Measurements from ENCODE around the gene FPGS.

FPGS gene

DNA sequence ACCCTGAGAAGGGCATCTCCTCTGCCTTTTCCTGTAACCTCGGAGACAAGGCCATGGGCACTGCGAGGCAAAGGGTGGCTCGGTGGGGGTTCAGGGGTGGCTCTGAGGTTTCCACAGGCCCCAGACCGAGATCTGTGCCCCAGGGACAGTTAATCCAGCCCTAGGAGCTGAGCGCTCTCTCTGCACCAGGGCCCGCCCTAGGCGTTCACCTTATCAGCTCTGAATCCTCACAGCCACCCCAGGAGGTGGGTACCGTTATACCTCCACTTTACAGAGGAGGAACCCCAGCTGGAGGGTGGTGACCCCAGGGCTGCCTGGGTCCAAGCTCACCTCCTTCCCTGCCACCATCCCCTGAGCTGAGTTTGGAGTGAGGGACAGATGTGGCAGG, 54.0 kb downstream of the FPGS start:
- no peak for DNase-seq (ENCODE audit: low read depth in 3 of 3, low spot score in 1 of 3)

DNA sequence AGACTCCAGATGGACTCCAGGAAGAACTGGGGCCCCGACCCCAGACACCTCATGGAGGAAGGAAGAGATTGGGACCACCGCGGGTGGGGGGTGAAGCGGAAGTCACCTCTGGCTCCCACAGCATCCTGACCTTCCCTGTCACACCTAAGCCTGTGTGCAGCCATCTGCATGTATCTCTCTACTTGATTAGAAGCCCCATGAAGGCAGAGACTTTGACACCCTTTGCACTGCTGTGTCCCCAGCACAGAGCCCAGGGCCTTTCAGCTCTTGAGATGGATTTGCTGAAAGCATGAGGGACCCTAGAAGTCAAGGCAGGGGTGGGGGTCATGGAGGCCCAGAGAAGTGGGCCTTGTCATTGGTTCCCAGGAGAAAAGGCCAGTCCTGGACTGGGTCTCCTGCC, 54.6 kb downstream of the FPGS start:
- DNase-seq (ENCODE audit: low read depth in 3 of 3, low spot score in 1 of 3), result no peak

DNA sequence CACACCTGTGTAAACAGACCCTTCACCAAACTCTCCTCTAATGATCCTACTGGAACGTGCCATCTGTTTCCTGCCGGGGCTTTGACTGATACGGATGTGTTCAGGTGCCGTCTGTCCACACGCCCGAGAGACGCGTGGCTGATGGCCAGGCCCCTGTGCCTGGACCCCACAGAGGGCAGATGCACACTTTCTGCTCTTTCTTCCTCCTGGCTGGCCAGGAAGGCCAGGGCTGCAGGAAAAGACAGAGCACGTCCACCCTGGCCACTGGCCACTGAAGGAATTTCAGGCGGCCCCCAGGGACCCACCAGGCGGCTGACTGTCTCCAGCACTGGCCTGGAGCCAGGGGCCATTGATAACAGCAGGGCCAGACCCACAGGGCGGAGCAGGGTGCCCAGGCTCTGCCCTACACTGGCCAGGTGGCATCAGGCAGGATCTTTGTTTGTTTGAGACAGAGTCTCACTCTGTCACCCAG, 55.4 kb downstream of the FPGS start:
- no peak for DNase-seq (ENCODE audit: low read depth in 3 of 3, low spot score in 1 of 3)

DNA sequence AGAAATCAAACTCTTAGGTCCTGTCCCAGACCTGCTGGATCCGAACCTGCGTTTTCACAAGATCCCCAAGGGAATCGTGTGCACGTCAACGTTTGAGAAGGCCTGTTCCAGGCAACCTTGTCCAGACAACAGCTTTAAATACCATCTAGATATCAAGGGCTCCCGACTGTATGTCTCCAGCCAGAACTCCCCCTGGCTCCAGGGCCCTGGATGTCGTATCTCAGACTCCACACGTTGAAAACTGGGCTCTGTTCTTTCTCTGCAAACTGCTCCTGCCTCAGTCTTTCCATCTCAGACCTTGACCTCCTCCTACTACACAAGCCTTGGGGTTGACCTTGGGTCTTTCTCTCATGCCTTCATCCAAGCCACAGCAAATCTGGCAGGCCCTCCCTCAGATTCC, 57.6 kb downstream of the FPGS start:
- no peak for DNase-seq (ENCODE audit: low read depth in 3 of 3, low spot score in 1 of 3)

DNA sequence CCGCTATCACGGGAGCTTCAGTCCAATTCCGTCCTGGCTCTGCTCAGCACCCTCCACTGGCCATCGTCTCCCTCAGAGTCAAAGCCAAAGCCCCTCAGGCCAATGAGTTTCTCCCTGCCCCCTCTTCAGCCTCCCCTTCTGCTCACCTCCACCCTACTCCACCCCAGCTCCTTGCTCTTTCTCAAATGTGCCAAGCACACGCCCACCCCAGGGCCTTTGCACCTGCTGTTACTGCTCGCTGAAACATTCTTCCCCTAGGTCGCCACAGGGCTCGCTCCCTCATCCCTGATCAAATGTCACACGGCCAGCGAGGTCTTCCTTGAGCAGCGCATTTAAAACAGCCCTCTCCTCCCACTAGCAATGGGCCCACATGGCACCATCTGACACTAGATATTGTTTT, 58.1 kb downstream of the FPGS start:
- no peak for DNase-seq (ENCODE audit: low read depth in 3 of 3, low spot score in 1 of 3)

DNA sequence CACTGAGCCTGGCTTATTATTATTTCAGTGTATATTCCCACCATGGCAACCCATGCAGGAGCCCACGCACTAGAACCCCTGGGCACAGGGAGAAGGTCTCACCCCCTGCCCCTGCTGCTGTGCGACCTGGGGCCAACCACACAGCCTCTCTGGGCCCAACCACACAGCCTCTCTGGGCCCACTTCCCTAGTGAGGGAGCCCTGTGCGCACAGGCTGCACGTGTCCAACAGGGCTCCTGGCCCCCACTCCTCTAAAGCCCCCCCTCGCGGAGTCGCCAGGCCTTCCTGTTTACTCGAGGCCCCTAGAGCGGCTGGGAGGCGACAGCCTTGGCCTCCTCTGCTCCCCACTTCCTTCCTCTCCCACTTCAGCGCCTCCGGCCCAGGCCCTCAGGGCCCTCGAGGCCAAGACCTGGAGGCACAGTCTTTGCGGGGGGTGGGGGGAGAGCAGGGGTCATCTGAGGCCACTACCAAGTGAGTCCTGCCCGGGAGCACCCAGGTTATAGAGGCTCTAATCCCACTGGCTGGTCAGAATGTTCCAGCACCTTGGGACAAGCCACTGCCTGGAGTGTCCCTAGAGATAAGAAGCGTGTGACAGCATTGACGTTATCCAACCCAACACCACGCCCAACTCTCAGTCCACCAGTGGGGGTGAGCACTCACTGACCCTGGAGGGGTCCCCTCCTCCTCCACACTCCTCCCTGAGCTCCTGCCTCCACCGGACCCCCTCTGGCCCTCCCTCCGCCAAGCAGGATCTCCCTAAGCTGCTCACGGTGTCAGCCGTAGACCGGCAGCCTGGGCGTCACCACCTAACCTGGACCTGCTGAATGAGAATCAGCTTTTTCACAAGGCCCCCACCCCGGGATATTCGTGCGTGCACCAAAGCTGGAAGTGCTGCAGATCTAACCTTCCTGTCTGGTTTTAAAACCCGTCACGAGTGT, 59.7 kb downstream of the FPGS start:
- peak; percentile 20 to 35 (median 22) for DNase-seq (ENCODE audit: low read depth in 3 of 3, low spot score in 1 of 3)

DNA sequence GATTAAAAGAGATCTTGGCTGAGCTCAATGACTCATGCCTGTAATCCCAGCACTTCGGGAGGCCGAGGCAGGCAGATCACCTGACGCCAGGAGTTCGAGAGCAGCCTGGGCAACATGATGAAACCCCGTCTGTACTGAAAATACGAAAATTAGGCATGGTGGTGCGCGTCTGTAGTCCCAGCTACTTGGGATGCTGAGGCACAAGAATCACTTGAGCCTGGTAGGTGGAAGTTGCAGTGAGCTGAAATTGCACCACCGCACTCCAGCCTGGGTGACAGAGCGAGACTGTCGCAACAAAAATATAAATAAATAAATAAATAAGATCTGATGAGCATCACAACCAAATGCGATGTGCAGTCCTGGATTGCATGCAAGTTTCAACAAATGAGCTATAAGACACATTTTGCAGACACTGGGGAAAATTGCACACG, 60.5 kb downstream of the FPGS start:
- no peak for DNase-seq (ENCODE audit: low read depth in 3 of 3, low spot score in 1 of 3)
